ENCODE measurements around the gene DUSP28. TPM values are rescaled to one million over a fixed set of nuclear protein-coding genes. Genes with fewer than 3 reads are reported as not detected.

The DUSP28 gene
- total RNA-seq, 1 experiment from 2014 or later = 10.9 TPM

- TF ChIP-seq EZH2 (IDR thresholded peaks at IDR 0.05; ENCODE audit: low read depth) (no peak), CTCF (conservative IDR thresholded peaks at IDR 0.05) (no peak)
- Histone ChIP-seq H3K79me2 (ENCODE audit: low read depth) (peaks cover 52% of the 10 kb centered on the region), H3K4me1 (replicated peaks; ENCODE audit: insufficient read depth) (no peaks in the 10 kb centered on the region), H3K4me3 (no peak overlapping the region), H3K36me3 (ENCODE audit: low read depth) (peaks cover 41% of the 10 kb centered on the region), H3K9me2 (ENCODE audit: insufficient read depth) (no peaks in the 10 kb centered on the region), H3F3A (ENCODE audit: insufficient read depth, low read depth) (peaks cover 14% of the 10 kb centered on the region), H3K9me3 (ENCODE audit: insufficient read depth, low read depth) (0 out of 2 replicates have a peak, but pooled peaks cover 3% of the 10 kb centered on the region), H3K27me3 (ENCODE audit: insufficient read depth, low read depth) (no peaks in the 10 kb centered on the region), H3K4me2 (no peak overlapping the region), H2AFZ (no peak overlapping the region), H3K27ac (no peak overlapping the region), H4K20me1 (ENCODE audit: insufficient read depth) (peaks cover 51% of the 10 kb centered on the region)
- no TSS peak for BruUV-seq (replicated peaks)
- intact Hi-C loops (cut with micrococcal nuclease; ENCODE audit: unreplicated experiment) = no loop called here
- ChIA-PET CTCF (interaction anchor here (0.8 kb wide), 1 partner anchor 37 kb away, joined by 3 read pairs; no protein-coding TSS in a partner anchor), POLR2A (ENCODE audit: unreplicated experiment) (no interaction called here)
- DNase-seq = no peak
These were observed 8.9 kb upstream of the DUSP28 start for GRCh38 chr2:240551288-240551687.

GRCh38 chr2:240551811-240552210 is 8.3 kb upstream of the DUSP28 start:
- intact Hi-C loops (cut with micrococcal nuclease; ENCODE audit: unreplicated experiment) = no loop called here
- DNase-seq = no peak
- H3K4me3 ChIP-seq = no peak overlapping the region
- H3K27me3 ChIP-seq (ENCODE audit: insufficient read depth, low read depth) = no peaks in the 10 kb centered on the region
- TF ChIP-seq EZH2 (IDR thresholded peaks at IDR 0.05; ENCODE audit: low read depth) (no peak), CTCF (conservative IDR thresholded peaks at IDR 0.05) (no peak)
- H3K9me3 ChIP-seq (ENCODE audit: insufficient read depth, low read depth) = 0 out of 2 replicates have a peak, but pooled peaks cover 3% of the 10 kb centered on the region
- ChIA-PET CTCF (no interaction called here), POLR2A (ENCODE audit: unreplicated experiment) (no interaction called here)
- no peaks in the 10 kb centered on the region for H3K9me2 ChIP-seq (ENCODE audit: insufficient read depth)
- no peak overlapping the region for H2AFZ ChIP-seq
- peaks cover 41% of the 10 kb centered on the region for H3K36me3 ChIP-seq (ENCODE audit: low read depth)
- no TSS peak for BruUV-seq (replicated peaks)
- H3F3A ChIP-seq (ENCODE audit: insufficient read depth, low read depth) = peaks cover 14% of the 10 kb centered on the region
- no peak overlapping the region for H3K4me2 ChIP-seq
- H3K4me1 ChIP-seq (replicated peaks; ENCODE audit: insufficient read depth) = no peaks in the 10 kb centered on the region
- H4K20me1 ChIP-seq (ENCODE audit: insufficient read depth) = peaks cover 52% of the 10 kb centered on the region
- H3K27ac ChIP-seq = no peak overlapping the region
- H3K79me2 ChIP-seq (ENCODE audit: low read depth) = peaks cover 57% of the 10 kb centered on the region

- intact Hi-C loops (cut with micrococcal nuclease; ENCODE audit: unreplicated experiment) = no loop called here
- peaks cover 79% of the 10 kb centered on the region for H3K79me2 ChIP-seq (ENCODE audit: low read depth)
- H2AFZ ChIP-seq = no peak overlapping the region
- H3K36me3 ChIP-seq (ENCODE audit: low read depth) = peaks cover 41% of the 10 kb centered on the region
- TF ChIP-seq CTCF (conservative IDR thresholded peaks at IDR 0.05) (no peak), EZH2 (IDR thresholded peaks at IDR 0.05; ENCODE audit: low read depth) (no peak)
- H3K4me3 ChIP-seq = no peak overlapping the region
- peaks cover 14% of the 10 kb centered on the region for H3F3A ChIP-seq (ENCODE audit: insufficient read depth, low read depth)
- no peak for DNase-seq
- H3K9me3 ChIP-seq (ENCODE audit: insufficient read depth, low read depth) = 0 out of 2 replicates have a peak, but pooled peaks cover 3% of the 10 kb centered on the region
- no TSS peak for BruUV-seq (replicated peaks)
- H3K27ac ChIP-seq = no peak overlapping the region
- ChIA-PET CTCF (no interaction called here), POLR2A (ENCODE audit: unreplicated experiment) (interaction anchor here (0.7 kb wide), 1 partner anchor 279 kb away, joined by 5 read pairs; no protein-coding TSS in a partner anchor)
- H3K27me3 ChIP-seq (ENCODE audit: insufficient read depth, low read depth) = no peaks in the 10 kb centered on the region
- H3K4me1 ChIP-seq (replicated peaks; ENCODE audit: insufficient read depth) = peaks cover 6% of the 10 kb centered on the region
- H3K4me2 ChIP-seq = no peak overlapping the region
- peaks cover 62% of the 10 kb centered on the region for H4K20me1 ChIP-seq (ENCODE audit: insufficient read depth)
- no peaks in the 10 kb centered on the region for H3K9me2 ChIP-seq (ENCODE audit: insufficient read depth)
These were observed 6.1 kb upstream of the DUSP28 start for GRCh38 chr2:240553956-240554480.
